GM19463 (cell line): ENCODE data around the gene METTL27.
"Not testable (repeated sequence)": the region's sequence is repeated elsewhere in the genome, so short reads cannot be mapped to it uniquely, and the experiment has no call there.

Experiments
- ATAC-seq: cut with Tn5 transposase; IDR thresholded peaks from one replicate; pipeline ENCODE4 v1.9.1; 2021; ENCODE audit warnings: mild to moderate bottlenecking, moderate library complexity; ENCODE audit not compliant: unreplicated experiment

Gene METTL27

GRCh38 chr7:73839743-73840714 lies 2.3 kb downstream of the METTL27 start:
- ATAC-seq: no peak

- no peak for ATAC-seq
Observed at GRCh38 chr7:73839290-73839689, 3.0 kb downstream of the METTL27 start.

- no peak for ATAC-seq
Observed at GRCh38 chr7:73838642-73839041, 3.7 kb downstream of the METTL27 start.

DNA sequence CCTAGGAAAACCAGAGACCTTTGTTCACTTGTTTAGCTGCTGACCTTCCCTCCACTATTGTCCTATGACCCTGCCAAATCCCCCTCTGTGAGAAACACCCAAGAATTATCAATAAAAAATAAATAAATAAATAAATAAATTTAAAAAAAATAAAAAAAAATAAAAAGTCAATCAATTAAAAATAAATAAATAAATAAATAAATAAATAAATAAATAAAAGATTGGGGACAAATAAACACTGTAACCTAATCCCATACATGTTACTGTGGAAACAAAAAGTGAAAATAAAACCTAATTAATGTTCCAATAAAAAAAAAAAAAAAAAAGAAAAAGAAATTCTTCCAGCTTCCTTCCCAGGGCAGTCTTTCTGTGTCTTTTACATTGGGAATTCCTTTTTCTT lies 5.1 kb downstream of the METTL27 start:
- not testable (repeated sequence) for ATAC-seq

DNA sequence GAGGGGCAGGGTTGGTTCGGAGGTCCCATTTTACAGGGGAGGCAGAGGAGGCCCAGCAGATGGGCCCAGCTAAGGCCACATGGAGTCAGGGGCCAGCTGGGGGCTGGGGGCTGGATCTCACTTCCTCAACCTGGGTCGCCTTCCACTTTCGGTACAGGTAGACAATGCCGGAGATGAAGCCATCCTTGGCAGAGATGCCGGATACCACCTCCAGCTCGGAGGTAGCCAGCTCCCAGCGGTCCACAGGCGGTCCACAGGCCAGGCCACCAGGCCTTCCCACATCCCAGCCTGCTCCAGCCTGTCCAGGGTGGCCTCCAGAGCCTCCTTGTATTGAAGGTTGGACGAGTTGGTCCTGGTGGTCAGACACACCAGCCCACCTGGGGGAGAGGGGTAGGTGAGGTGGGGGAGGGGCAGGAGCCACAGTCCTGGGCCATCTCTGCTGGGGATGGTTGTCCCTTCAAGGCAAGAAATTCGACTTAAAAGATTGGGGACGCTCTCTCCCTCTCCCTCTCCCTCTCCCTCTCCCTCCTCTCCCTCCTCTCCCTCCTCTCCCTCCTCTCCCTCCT lies 7.6 kb downstream of the METTL27 start:
- no peak for ATAC-seq

DNA sequence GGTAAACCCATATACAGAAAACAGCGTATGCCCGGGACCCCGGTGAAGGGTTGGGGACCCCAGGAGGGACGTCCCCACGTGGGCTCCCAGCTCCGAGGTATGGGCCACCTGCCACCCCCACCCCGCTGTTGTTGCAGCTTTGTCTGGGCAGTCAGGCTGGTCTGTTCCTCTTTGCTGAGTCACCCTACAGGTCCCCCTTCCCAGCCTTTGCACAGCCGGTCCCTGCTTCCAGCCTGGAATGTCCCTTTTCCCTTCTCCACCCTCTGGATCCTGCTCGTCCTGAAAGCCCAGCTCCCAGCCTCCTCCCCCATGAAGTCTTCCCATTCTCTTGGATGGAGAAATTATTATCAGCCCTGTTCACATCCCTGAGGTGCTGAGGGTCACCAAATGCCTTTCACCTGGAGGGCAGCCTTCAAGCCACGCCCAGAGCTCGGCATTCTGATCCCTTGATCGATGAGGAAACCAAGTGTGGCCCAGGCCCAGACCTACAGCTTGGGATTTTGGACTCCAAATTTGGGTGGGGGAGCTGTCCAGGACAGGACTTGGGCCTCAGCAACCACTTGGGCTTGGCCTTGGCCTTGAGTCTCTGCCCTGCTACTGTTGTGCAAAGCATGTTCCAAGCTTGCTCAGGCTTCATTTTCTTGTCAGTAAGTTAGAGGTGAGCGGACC lies 8.9 kb downstream of the METTL27 start:
- ATAC-seq: no peak

- no peak for ATAC-seq
Observed at GRCh38 chr7:73832806-73833205, 9.5 kb downstream of the METTL27 start.

GRCh38 chr7:73831834-73832651 lies 10.3 kb downstream of the METTL27 start:
- no peak for ATAC-seq

- ATAC-seq: no peak
Observed at GRCh38 chr7:73831584-73831833, 10.8 kb downstream of the METTL27 start.

- ATAC-seq: no peak
Observed at GRCh38 chr7:73830681-73831583, 11.4 kb downstream of the METTL27 start, which contains the start of gene CLDN4. CLDN4 (plus strand) TSS chr7:73830996; CDS start chr7:73831202, 206 bp downstream.

DNA sequence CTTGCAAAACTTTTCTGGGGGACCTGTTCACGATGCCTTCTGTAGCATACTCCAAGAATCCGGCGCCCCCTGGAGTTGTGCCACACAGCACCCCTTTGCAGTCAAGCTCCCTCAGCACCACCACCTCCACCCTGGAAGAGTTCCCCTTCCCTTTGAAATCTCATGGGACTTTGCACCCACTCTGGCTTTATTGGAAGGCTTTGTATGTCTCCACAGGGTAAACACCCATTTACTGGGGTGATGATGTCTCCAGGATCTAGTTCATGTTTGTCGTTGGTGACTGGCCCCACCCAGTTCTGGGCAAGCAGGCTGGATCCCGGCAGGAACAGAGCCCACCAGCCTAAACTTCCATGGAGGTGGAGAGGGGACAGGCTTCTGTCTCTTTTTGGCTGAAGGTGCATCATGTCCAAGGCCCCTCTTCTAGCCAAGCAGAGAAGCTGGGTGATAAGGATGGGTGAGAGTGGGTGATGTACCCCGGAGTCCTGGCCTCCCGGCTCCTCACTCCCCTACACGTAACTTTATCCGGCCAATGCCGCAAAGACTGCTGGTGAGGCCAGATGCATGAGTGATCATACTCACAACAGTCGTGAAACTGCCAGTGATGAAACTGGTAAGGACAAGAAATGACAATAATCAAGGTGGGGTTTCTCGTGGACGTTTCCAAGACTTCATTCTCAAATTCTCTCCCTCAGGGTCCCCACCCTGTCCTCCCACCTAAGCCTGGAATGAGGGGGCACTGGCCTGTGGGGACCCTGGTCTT lies 12.2 kb downstream of the METTL27 start:
- ATAC-seq: no peak

DNA sequence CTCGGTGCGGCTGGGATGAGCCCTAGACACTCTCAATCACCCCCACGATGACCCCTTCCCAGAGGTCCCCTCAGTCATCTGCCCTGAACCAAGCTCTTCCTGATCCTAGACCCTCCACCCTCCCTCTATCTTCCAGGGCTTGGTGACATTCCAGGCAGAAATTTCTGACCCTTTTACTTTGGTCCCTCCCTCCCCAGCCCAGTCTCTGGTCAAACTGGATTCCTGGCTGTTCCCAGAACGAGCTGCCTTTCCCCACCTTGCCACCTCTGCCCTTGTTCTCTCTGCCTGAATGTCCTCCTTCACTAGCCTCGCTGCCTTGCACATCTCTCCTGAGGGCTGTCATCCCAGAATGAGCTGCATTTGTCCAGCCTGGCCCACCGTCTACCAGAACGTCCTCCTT lies 12.8 kb downstream of the METTL27 start:
- ATAC-seq: no peak

DNA sequence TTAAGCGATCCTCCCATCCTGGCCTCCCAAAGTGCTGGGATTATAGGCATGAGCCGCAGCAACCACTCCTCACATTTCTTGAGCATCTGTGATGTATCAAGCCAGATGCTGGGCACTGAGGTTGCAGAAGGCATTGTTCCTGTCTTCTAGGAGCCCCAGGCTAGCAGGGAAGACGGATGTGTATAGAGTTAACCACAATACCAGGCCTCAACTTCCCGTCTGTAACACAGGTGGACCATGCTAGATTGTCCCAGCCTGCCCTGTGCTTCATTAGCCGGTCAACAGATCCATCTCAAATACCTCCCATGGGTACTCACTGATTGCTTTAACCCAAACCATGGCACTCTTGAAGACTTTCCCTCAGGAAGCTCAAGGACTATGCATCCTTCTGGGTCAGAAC lies 13.3 kb downstream of the METTL27 start:
- no peak for ATAC-seq

GRCh38 chr7:73828107-73828803 lies 14.1 kb downstream of the METTL27 start:
- ATAC-seq: no peak

GRCh38 chr7:73827567-73828106 lies 14.7 kb downstream of the METTL27 start:
- no peak for ATAC-seq

DNA sequence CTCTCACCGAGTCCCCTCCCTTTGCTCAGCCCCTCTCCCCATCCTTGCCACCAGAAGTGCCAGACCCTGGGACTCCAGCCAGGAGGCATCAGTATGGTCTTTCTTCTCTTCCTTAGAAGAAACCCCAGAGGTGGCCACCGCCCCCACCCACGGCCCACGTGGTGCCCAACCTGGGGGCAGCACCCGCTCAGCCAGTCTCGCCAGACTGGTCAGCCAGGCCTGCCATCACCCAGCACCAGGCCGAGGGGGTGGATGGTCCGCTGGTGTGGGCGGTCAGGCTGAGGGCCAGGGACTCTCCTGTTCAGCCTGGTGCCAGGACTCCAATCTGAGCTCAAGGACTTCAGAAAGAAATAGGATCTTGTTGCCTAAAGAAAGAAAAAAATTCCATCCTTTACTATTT lies 17.3 kb downstream of the METTL27 start:
- no peak for ATAC-seq

GRCh38 chr7:73823873-73824592 lies 18.3 kb downstream of the METTL27 start:
- ATAC-seq: no peak

- no peak for ATAC-seq
Observed at GRCh38 chr7:73823257-73823656, 19.1 kb downstream of the METTL27 start.
